Fibroblast of skin of abdomen (primary cell): ENCODE results near the gene EPHB2.
"Not testable (repeated sequence)": the region's sequence is repeated elsewhere in the genome, so short reads cannot be mapped to it uniquely, and the experiment has no call there.

Experiments
- DNase-seq: peaks from one replicate; pipeline ENCODE4 v3.0.0-alpha.2; 2013

Gene EPHB2

DNA sequence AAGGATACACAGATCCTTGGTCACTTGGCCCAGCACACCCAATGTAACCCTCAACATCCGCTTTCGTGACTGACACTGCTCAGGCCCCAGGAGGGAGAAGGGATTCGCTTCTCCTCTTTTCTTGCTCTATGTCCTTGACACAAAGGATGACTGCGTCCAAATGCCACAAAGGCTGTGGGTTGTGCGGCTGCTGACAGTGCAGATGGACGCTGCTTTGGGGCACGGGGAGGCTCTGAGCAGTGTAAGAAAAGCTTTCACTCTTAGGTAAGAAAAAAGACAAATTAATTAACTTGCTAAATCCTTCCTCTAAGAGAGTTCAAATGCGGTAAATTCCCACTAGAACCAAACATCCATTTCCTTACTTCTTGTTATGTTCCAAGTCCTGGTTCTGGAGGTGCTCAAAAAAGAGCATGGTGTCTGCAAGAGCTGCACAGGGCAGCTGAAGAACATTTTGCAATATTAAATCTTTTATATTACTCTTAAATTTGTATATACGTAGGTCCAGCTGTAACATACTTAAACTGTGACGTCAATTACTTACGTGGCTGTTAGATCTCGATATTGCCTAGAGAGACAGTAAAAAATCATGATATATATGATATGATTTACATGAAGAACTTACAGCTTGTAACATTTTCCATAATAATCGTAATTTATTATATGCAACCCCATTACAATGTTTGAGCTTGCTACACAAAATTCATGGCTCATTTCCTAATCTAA is 19.4 kb upstream of the EPHB2 start:
- DNase-seq, result no peak

DNA sequence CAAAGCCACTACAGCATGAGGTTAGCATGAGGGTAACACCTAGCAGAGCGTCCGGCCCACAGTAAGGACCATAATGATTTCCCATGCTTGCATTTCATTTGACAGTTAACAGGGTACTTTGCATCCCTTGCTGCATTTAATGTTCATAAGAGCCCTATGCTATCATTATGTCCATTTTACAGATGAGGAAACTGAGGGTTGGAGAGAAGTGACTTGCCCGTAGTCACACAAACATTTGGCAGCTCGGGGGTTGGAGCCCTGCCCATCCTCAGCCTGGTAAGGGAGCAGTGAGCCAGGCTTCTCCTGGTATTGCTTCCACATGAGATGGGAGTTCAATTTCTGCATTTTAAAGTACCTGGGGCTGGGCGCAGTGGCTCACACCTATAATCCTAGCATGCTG is 16.5 kb upstream of the EPHB2 start:
- DNase-seq, result no peak

DNA sequence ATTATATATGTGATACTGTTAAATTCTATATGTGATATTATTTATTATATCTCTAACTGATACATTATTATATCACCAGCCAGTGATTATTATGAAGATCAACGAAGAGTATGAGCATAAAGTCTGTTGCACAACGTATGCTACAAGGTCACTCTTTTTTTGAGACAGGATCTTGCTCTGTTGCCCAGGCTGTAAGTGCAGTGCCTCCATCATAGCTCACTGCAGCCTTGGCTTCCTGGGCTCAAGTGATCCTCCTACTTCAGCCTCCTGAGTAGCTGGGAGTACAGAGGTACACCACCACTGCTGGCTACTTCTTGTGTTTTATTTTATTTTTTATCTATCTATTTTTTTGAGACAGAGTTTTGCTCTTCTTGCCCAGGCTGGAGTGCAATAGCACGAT is 14.0 kb upstream of the EPHB2 start:
- no peak for DNase-seq

DNA sequence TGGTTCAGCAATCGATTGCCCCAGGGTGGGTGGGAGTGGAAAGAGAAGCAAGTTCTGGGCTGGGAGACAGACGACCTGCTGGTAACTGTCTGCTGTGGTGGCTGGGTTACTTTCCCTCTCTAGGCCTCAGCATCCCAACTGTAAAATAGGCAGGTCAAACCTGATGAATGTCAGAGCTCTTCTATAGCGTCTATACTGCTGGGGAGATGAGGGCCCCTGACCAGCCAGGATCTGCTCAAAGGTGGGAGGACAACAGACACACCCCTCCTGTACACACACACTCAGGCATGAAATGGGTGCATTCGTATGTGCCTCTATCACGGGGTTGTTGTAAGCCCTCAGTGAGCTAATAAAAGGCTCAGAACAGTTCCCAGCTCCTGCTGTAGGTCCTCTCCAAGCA is 12.7 kb upstream of the EPHB2 start:
- no peak for DNase-seq

GRCh38 chr1:22699681-22700520 is 10.7 kb upstream of the EPHB2 start:
- no peak for DNase-seq

DNA sequence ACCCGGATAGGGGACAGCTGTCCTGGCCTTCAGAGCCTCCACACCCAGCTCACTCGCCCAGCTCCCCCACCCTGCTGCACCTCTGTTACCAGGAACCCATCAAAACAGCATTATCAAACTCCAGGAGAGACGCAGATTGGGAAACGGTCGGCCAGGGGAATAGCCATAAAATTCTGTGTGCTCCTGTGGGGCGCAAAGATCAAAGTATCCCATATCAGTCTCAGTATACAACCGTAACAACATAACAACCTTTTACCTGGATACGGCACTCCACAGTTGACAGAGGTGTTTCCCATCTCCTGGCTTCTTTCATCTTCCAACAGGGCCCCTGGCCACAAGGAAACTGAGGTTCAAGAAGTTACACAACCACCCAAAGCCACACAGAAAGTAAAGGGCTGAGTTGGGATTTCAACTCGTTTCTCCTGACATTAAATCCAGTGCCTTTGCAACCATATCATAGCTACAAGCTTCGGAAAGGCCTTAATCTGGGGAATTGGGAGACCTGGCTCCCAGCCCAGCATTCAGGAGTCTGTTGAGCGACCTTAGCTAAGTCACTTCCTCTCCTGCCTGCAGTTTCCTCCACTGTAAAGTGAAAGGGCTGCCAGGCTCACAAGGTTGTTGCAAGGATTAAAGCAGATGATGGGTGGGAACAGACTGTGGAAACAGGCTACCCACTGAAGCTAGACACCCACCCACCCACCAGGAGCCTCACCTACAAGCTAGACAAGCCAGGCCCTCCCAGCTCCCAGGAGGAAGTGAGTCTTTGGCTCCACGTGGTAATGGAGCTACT is 8.1 kb upstream of the EPHB2 start:
- DNase-seq, result no peak

- peak; percentile 87 for DNase-seq
Observed at GRCh38 chr1:22704440-22705067, 6.1 kb upstream of the EPHB2 start.

DNA sequence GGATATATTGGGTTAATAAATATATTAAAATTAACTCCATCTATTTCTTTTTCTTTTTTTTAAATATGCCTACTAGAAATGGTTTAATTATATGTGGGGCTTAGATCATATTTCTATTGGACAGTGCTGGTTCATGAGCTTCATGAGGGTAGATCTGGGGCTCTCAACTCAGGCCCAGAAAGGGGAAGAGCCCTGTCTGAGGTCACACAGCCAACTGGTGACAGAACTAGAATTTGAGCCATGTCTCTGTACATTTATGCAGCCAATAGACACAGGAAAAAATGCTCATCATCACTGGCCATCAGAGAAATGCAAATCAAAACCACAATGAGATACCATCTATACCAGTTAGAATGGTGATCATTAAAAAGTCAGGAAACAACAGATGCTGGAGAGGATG is 5.1 kb upstream of the EPHB2 start:
- DNase-seq, result no peak

DNA sequence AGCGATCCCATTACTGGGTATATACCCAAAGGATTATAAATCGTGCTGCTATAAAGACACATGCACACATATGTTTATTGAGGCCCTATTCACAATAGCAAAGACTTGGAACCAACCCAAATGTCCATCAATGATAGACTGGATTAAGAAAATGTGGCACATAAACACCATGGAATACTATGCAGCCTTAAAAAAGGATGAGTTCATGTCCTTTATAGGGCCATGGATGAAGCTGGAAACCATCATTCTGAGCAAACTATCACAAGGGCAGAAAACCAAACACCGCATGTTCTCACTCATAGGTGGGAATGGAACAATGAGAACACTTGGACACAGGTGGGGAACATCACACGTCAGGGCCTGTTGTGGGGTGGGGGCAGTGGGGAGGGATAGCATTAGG is 4.5 kb upstream of the EPHB2 start:
- DNase-seq, result not testable (repeated sequence)

- DNase-seq, result no peak
Observed at GRCh38 chr1:22708777-22709176, 1.9 kb upstream of the EPHB2 start.

DNA sequence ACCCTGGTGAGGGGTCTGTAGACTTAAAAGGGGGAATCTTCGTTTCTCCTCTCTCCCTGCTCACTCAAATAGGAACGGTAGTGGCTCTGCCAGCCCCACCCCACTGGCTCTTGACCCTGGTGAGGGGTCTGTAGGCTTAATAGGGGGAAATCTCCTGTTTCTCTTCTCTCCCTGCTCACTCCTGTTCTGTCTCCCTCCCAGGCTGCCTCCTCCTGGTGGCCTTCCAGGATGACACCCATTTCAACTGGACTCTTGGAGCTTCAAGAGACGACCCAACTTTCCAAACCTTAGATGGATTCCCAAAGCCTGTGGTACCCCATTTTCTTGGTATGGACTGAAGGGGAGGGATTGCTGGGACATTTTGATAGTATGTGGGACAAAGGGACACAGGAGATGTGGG is 1.4 kb upstream of the EPHB2 start:
- DNase-seq, result no peak

GRCh38 chr1:22709891-22710700 is 543 bp upstream of the EPHB2 start:
- peak; percentile 76 for DNase-seq

DNA sequence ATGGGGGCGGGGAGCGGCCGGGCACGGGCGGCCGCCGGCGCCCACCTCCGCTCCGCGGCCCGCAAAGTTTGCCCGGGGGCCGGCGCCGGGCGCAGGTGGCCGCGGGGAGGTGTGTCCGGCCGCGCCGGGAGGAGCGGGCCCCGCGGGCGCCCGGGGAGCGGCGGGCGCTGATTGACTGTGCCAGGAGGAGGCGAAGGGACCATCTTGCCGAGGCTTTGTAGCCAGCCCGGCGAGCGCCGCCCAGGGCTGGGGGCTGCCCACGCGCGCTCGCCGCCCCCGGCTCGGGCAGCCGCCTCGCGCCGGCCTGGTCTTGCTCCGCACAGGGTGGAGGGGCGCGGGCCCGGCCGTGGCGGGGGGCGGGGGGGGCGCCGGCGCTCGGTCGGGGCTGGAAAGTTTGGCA is 432 bp downstream of the EPHB2 start:
- DNase-seq, result no peak

DNA sequence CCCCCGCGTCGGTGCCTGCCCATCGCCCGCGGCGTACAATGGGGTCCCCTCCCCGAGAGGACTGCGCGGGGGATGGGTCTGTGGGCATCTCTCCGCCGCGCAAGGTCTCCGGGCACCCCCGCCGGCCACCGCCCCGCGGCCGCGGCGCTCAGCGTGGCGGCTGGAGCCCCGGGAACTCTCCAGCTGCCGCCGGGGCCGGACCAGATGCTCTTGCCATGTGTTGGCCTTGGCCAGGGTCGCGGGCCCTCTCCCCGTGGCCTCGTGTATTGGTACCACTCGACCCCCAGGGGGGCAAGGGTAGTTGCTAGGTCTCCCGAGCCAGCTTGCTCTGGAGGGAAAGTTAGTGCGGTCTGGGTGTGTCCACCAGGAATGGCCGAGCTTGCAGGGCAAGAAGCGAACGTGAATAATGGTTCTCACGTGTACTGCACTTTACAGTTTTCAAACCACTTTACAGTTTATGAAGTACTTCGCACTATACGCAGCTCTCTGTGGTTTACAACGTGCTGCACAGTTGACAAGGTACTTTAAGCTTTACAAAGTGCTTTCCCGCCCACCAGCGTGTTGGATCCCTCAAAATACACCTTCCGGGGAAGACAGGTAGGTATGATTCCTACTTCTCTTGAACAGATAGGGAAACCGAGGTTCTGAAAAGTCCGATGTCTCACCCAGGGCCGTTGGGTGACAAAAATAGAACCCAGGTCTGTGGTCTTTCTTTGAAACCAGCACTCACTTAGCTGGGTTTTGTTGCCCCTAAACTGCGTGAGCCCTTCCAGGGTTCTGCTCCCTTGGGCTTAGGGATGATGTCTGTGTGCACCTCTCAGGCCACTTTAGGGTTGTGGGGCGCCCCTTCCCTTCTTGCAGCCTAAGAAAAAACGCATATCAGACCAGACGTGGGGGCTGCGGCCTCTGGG is 1.2 kb downstream of the EPHB2 start:
- DNase-seq, result no peak

GRCh38 chr1:22712502-22713271 is 2.0 kb downstream of the EPHB2 start:
- DNase-seq, result peak; percentile 44

DNA sequence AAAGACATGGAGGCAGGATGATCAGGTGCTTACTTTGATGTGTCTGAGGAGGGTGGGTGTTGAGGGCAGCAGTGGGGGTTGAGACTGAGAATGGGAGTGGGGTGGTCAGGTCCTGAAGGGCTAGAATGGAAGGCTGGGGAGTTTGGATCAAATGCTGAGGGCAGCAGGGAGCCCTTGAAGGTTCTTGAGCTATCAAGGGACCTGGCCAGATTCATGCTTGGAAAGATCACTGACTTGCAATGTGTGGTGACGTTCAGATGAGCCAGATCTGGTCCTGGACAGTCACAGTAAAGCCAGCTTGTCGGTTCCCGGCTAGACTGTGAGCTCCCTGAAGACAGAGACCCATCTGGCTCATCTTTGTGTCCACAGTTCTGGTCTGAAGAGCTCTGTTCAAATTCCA is 3.8 kb downstream of the EPHB2 start:
- no peak for DNase-seq

DNA sequence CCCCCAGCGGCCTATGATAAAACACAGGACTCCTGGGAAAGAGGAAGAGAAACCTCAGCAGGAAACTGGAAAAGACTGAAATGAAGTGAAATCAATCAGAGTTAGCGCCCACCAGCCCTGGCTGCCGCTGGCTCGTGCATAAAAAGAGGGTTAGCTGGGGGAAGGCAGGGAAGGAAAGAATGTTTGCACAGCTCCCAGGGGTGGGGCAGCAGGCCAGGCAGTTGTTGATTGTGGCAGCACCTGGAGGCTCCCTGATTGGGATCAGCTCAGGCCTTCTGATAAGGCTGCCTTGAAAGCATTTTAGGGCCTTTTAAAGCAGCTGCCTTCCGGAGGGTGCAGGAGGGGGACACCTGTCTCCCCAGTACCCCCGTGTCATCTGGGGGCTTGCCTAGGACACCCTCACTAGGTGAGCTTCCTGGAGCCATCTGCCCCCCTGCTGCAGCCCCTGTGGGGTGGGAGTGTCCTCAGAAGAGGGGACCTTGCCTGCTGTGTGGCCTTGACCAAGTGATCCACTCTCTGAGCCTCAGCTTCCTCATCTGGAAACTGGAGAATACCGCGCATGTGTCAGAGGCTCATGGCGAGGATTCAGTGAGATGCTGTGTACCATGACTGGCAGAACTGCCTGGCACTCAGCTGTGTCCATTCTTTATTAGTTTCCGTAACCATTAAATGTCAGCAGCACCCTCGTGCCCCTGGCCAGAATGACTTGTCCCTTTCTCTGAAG is 6.6 kb downstream of the EPHB2 start:
- no peak for DNase-seq

GRCh38 chr1:22721122-22721873 is 10.7 kb downstream of the EPHB2 start:
- DNase-seq, result no peak
